Measurements from ENCODE around the gene RNASE12. TPM values are rescaled to one million over a fixed set of nuclear protein-coding genes. Genes with fewer than 3 reads are reported as not detected.

The RNASE12 gene
- total RNA-seq, 2 donors from 2014 or later: not detected

DNA sequence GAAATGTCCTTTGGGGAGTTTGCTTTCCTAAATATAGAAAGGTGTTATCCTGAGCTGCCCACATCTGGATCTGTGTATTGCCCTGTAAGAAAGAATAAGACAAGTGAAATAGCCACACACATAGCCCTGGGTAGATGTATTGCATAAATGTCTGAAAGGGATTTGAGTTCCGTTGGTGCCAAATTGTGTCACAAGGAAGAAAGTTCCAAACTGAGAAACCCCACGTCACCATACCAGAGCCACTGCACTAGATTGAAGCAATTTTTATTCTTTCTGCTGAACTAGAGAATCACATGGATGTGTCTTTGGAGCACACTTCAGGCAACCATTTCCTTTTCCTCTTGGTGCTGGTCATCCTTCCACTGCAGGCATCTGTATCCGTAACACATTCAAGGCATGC, 35.3 kb downstream of the RNASE12 start:
- no peak overlapping the region for H3K4me3 Mint-ChIP-seq
- H3K4me1 Mint-ChIP-seq: peaks cover 13% of the 10 kb centered on the region
- Histone ChIP-seq H3K9me3 (ENCODE audit: control insufficient read depth, low read length) (peaks cover 1% of the 10 kb centered on the region), H3K27ac (ENCODE audit: low read depth, low read length) (no peak overlapping the region), H3K4me1 (ENCODE audit: control insufficient read depth, insufficient read depth, low read length) (peaks cover 9% of the 10 kb centered on the region), H3K36me3 (ENCODE audit: control insufficient read depth, insufficient read depth, low read length) (no peaks in the 10 kb centered on the region), H3K9ac (ENCODE audit: extremely low read depth, low read length, poor library complexity, severe bottlenecking) (no peak overlapping the region), H3K4me3 (ENCODE audit: low read length) (no peak overlapping the region), H3K27me3 (ENCODE audit: control insufficient read depth, insufficient read depth, low read length, poor library complexity, severe bottlenecking) (no peaks in the 10 kb centered on the region)
- no peaks in the 10 kb centered on the region for H3K27me3 Mint-ChIP-seq (ENCODE audit: insufficient read depth)
- no peak overlapping the region for H3K27ac Mint-ChIP-seq
- DNase-seq: no peak
- WGBS, 2 experiments (ENCODE audit: insufficient coverage in 1 of 2, insufficient read length in 1 of 2): 90% methylated on average over 2 to 3 of the region's 3 CpGs
- no peaks in the 10 kb centered on the region for H3K36me3 Mint-ChIP-seq (ENCODE audit: low read depth)
- H3K9me3 Mint-ChIP-seq: no peaks in the 10 kb centered on the region
- TF ChIP-seq CTCF (conservative IDR thresholded peaks at IDR 0.05): no peak

DNA sequence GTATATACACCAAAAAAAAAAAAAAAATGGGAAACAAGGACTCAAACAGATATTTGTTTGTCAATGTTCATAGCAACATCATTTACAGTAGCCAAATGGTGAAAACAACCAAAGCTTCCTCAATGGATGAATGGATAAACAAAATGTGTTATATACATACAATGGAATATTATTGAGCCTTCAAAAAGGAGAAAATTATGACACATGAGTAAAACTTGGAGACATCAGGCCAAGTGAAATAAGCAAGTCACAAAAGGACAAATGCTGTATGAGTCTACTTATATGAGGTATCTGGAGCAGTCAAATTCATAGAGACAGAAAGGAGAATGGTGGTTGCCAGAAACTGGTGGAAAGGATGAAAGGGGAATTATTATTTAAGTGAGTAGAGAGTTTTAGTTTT, 38.2 kb downstream of the RNASE12 start:
- peaks cover 6% of the 10 kb centered on the region for H3K4me1 Mint-ChIP-seq
- no peak overlapping the region for H3K27ac Mint-ChIP-seq
- no peaks in the 10 kb centered on the region for H3K27me3 Mint-ChIP-seq (ENCODE audit: insufficient read depth)
- TF ChIP-seq CTCF (conservative IDR thresholded peaks at IDR 0.05): no peak
- no peaks in the 10 kb centered on the region for H3K9me3 Mint-ChIP-seq
- no peak overlapping the region for H3K4me3 Mint-ChIP-seq
- H3K27ac ChIP-seq (ENCODE audit: low read depth, low read length): no peak overlapping the region
- H3K9me3 ChIP-seq (ENCODE audit: control insufficient read depth, low read length): no peaks in the 10 kb centered on the region
- no peak overlapping the region for H3K4me3 ChIP-seq (ENCODE audit: low read length)
- H3K27me3 ChIP-seq (ENCODE audit: control insufficient read depth, insufficient read depth, low read length, poor library complexity, severe bottlenecking): no peaks in the 10 kb centered on the region
- peaks cover 4% of the 10 kb centered on the region for H3K4me1 ChIP-seq (ENCODE audit: control insufficient read depth, insufficient read depth, low read length)
- H3K36me3 ChIP-seq (ENCODE audit: control insufficient read depth, insufficient read depth, low read length): no peaks in the 10 kb centered on the region
- no peaks in the 10 kb centered on the region for H3K36me3 Mint-ChIP-seq (ENCODE audit: low read depth)
- H3K9ac ChIP-seq (ENCODE audit: extremely low read depth, low read length, poor library complexity, severe bottlenecking): no peak overlapping the region
- no peak for DNase-seq

GRCh38 chr14:20551606-20552005, 39.6 kb downstream of the RNASE12 start:
- no peak overlapping the region for H3K4me3 ChIP-seq (ENCODE audit: low read length)
- DNase-seq: peak; percentile 56

More at GRCh38 chr14:20551606-20552005, 39.6 kb downstream of the RNASE12 start:
- WGBS, 2 experiments (ENCODE audit: insufficient coverage in 1 of 2, insufficient read length in 1 of 2): 97% methylated on average over 3 of the region's 3 CpGs
- H3K9ac ChIP-seq (ENCODE audit: extremely low read depth, low read length, poor library complexity, severe bottlenecking): no peak overlapping the region
- H3K27me3 Mint-ChIP-seq (ENCODE audit: insufficient read depth): no peaks in the 10 kb centered on the region
- no peaks in the 10 kb centered on the region for H3K27me3 ChIP-seq (ENCODE audit: control insufficient read depth, insufficient read depth, low read length, poor library complexity, severe bottlenecking)
- no peaks in the 10 kb centered on the region for H3K36me3 Mint-ChIP-seq (ENCODE audit: low read depth)
- H3K9me3 ChIP-seq (ENCODE audit: control insufficient read depth, low read length): no peaks in the 10 kb centered on the region
- TF ChIP-seq CTCF (conservative IDR thresholded peaks at IDR 0.05): no peak
- H3K27ac Mint-ChIP-seq: no peak overlapping the region
- H3K4me1 Mint-ChIP-seq: peaks cover 5% of the 10 kb centered on the region
- H3K27ac ChIP-seq (ENCODE audit: low read depth, low read length): no peak overlapping the region
- H3K4me3 Mint-ChIP-seq: no peak overlapping the region
- H3K9me3 Mint-ChIP-seq: no peaks in the 10 kb centered on the region
- H3K4me1 ChIP-seq (ENCODE audit: control insufficient read depth, insufficient read depth, low read length): peaks cover 5% of the 10 kb centered on the region
- H3K36me3 ChIP-seq (ENCODE audit: control insufficient read depth, insufficient read depth, low read length): no peaks in the 10 kb centered on the region

Data from endodermal cell (in vitro differentiated cells).